ENCODE data around the gene RDH11. TPM values are rescaled to one million over a fixed set of nuclear protein-coding genes. Genes with fewer than 3 reads are reported as not detected.

Gene RDH11
- 56.5 and 114 TPM in 2 replicates for total RNA-seq

GRCh38 chr14:67695394-67695949 lies at the start of gene RDH11:
Gene RDH11, minus strand, starts transcription at chr14:67695764. Its CDS starts 61 bp downstream, at chr14:67695703.

GRCh38 chr14:67701492-67701891 lies 5.9 kb upstream of the RDH11 start, which contains the start of gene RDH12:
Gene RDH12, plus strand, starts transcription at chr14:67701886. Its CDS starts 20,757 bp downstream, at chr14:67722643.

GRCh38 chr14:67674480-67675218 lies 20.9 kb downstream of the RDH11 start, which contains the start of gene VTI1B:
Gene VTI1B, minus strand, starts transcription at chr14:67674632. Its CDS starts 143 bp downstream, at chr14:67674489.

Other genes with a start within 250 kb of the RDH11 start
- gene TMEM229B, start 207.0 kb downstream of the RDH11 start, total RNA-seq, result not detected in 2 replicates
- 0.26 and 1.8 TPM in 2 replicates for gene PLEKHH1, start 162.5 kb downstream of the RDH11 start, total RNA-seq
- 10.3 and 12.1 TPM in 2 replicates for gene PIGH, start 95.5 kb downstream of the RDH11 start, total RNA-seq
- 0.16 and 2.7 TPM in 2 replicates for gene ARG2, start 75.8 kb downstream of the RDH11 start, total RNA-seq
- 41.1 and 78.1 TPM in 2 replicates for gene VTI1B, start 21.1 kb downstream of the RDH11 start, total RNA-seq
- not detected in 2 replicates for gene RDH12, start 6.1 kb upstream of the RDH11 start, total RNA-seq
- 8.1 and 9.5 TPM in 2 replicates for gene ZFYVE26, start 120.8 kb upstream of the RDH11 start, total RNA-seq
- 10.0 and 11.9 TPM in 2 replicates for gene RAD51B, start 124.0 kb upstream of the RDH11 start, total RNA-seq

Data from epithelial cell of alveolus of lung (primary cell).